ENCODE measurements around the gene PIANP. TPM values are rescaled to one million over a fixed set of nuclear protein-coding genes. Genes with fewer than 3 reads are reported as not detected.
"Not testable (repeated sequence)": the region's sequence is repeated elsewhere in the genome, so short reads cannot be mapped to it uniquely, and the experiment has no call there.

PIANP gene
- 2.4 TPM for polyA plus RNA-seq (ENCODE audit: insufficient read length)

DNA sequence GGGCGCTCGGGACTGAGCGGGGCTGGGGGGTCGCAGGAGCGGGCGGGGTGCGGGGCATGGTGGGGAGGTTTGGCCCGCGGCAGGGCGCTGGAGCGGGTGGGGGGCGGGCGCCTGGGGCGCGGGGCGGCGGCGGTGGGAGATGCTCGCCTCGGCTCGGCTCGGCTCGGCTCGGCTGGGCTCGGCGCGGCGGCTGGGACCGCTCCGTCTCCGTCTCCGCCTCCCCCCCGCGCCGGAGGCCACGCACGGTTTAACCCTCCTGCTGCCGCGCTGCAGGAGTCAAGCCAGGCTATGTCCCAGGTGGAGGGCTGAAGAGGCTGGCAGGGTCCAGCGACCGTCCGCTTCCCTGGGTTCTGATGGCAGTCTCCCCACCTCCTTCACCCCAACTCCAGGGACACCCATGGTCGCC, at the start of gene PIANP:
Gene PIANP (minus strand): TSS at position 170 of the 406 bp plus-strand sequence. CDS start 2,754 bp downstream, outside the sequence.
- peak; percentile 68 for DNase-seq

GRCh38 chr12:6748761-6749160, 48.1 kb upstream of the PIANP start:
- DNase-seq, result no peak

GRCh38 chr12:6747216-6747615, 46.6 kb upstream of the PIANP start:
- DNase-seq, result no peak

- DNase-seq, result no peak
Measured at GRCh38 chr12:6745741-6746525, 45.3 kb upstream of the PIANP start.

DNA sequence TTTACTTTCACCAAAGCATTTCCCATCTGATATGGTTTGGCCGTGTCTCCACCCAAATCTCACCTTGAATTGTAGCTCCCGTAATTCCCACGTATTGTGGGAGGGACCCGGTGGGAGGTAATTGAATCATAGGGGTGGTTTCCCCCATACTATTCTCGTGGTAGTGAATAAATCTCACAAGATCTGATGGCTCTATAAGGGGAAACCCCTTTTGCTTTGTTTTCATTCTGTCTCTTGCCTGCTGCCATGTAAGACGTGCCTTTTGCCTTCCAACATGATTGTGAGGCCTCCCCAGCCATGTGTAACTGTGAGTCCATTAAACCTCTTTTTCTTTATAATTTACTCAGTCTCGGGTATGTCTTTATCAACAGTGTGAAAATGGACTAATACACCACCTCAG, 42.7 kb upstream of the PIANP start:
- DNase-seq, result not testable (repeated sequence)

DNA sequence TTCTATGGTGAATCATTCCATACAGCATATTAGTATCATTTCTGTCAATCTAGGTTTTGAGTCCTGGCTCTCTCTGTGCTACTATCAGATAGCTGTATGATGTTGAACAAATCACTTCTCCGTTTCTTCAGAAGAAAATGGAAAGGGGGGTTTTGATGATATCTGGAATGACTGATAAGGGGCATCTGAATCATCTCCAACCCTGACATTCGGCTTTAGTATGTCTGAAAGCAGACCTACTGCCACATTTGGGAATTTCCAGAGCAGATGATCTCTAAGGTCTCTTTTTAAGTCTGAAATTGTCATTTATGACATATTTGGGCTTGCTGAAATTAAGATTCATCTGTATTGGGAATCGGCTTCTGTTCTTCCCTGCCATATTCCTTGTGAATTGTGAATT, 42.2 kb upstream of the PIANP start:
- DNase-seq, result no peak

GRCh38 chr12:6742080-6742479, 41.5 kb upstream of the PIANP start:
- DNase-seq, result not testable (repeated sequence)

- DNase-seq, result no peak
Measured at GRCh38 chr12:6736754-6737153, 36.1 kb upstream of the PIANP start.

DNA sequence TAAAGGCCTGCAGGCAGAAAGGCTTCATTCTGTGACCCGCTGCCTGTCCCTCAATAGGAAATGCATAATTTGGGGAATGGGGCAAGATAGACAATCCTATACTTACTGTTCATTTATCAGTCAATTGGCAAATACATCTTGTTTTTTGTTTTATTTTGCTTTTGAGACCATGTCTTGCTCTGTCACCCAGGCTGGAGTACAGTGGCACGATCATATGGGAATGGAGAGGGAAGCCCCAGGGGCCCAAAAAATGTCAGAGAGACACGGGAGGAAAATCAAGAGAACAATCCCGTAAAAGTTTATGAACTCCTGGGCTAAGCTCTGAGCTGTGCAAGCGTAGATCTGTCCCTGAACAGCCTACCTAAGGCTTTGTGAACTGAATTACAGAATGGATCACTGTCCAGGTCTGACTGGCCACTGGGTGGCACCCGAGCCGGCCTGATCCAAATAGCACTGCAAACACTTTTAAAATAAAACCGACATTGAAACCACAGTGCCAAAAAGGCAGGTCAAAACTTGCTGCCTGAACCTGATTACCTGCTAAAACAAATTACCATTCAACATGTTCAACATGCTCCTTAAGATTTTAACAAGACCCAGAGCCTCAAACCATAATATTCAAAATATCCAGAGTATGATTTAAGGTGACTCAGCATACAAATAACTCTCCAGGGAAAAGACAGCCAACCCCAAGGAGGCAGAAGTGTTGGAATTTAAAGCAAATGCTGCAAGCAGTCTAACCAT, 35.0 kb upstream of the PIANP start:
- no peak for DNase-seq

DNA sequence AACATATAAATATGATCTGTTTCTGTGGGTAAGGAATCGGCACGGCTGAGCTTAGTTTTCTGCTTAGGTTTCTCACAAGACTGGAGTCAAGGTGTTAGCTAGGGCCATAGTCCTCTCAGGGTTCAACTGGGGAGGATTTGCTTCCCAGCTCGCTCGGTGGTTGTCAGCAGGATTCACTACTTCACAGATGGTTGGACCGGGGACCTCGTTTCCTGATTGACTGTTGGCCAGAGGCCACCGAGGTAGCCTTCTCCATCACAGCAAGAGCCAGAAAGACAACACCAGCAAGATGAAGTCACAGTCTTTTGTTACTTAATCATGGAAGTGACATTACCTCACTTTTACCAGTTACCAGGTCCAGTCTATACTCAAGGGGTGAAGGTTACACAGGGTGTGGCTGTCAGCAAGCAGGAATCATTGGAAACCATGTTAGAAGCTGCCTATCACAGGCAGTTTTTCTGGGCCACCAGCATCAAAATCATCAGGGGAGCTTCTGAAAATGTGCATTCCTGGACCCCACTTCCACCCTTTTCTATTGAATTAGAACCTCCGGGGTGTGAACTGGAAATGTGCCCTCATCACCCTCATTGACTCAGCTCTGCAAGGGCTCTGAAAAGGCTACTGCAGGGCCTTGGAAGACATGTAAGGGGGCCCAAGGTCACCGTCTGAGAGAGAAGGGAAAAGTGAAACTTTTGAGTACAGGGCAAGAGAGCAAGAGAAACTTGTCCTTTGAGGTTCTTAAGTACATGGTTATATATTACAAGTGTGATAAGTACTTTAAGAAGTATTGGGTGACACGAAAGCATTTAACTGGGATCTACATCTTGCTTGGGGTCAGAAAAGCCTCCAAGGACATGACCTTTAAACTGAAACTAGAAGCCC, 34.1 kb upstream of the PIANP start:
- no peak for DNase-seq

DNA sequence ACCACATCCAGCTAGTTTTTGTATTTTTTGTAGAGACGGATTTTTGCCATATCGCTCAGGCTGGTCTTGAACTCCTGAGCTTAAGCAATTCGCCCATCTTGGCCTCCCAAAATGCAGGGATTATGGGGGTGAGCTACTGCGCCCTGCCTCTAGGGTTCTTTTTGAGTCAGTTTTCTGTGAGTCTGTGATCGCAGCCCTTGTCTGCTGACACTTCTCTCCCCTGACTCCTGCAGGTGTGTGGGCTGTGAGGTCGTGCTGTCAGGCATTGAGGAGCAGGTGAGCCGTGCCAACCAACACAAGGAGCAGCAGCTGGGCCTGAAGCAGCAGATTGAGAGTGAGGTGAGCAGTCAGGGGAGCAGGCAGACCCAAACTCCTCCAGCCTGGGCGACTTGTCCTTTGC, 29.6 kb upstream of the PIANP start:
- DNase-seq, result no peak

- no peak for DNase-seq
Measured at GRCh38 chr12:6729186-6729585, 28.6 kb upstream of the PIANP start.

DNA sequence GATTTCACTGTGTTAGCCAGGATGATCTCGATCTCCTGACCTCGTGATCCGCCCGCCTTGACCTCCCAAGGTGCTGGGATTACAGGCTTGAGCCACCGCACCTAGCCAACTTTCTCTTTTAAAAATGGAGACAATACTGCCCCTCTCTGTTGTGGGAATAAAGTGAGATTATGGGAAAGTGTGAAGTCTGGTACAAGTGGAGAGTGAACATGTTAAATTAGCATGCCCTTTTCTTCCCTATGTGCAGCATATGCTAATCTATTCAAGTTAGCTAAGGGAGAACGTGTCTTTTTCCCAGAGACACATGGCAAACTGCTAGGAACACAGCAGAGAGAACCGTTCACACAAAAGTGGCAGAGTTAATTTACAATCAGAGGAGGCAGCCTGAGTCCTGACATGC, 24.7 kb upstream of the PIANP start:
- no peak for DNase-seq

- peak; percentile 15 for DNase-seq
Measured at GRCh38 chr12:6724409-6724797, 23.8 kb upstream of the PIANP start.

- DNase-seq, result peak; percentile 97
Measured at GRCh38 chr12:6723607-6724408, 23.2 kb upstream of the PIANP start, which contains the start of gene COPS7A. COPS7A (plus strand) TSS chr12:6724046; CDS start chr12:6724657, 611 bp downstream.

DNA sequence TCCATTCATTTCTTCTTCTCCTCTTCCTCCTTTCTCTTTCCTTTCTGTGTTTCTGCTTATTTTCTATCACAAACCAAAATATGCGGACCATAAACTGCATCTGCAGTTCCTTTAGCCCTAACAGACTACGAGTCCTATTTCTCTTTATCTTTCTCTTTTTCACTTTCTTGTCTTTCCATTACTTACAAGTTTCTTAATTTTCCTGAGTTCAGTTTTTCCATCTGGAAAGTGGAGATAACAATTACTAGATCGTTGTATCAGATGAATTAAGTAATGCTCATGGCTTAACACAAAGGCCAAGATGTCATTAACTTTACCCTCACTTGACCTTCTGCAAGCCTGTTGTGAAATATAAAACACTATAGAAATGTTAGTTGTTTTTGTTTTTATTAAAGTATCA, 22.2 kb upstream of the PIANP start:
- no peak for DNase-seq

DNA sequence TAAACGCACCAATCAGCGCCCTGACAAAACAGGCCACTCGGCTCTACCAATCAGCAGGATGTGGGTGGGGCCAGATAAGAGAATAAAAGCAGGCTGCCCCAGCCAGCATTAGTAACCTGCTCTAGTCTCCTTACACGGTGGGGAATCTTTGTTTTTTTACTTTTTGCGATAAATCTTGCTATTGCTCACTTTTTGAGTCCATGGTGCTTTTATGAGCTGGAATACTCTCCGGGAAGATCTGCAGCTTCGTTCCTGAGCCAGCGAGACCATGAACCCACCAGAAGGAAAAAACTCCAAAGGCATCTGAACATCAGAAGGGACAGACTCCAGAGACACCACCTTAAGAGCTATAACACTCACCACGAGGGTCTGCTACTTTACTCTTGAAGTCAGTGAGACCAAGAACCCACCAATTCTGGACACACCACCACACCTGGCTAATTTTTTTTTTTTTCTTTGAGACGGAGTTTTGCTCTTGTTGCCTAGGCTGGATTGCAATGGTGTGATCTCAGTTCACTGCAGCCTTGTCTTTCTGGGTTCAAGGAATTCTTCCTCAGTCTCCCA, 16.3 kb upstream of the PIANP start:
- no peak for DNase-seq

DNA sequence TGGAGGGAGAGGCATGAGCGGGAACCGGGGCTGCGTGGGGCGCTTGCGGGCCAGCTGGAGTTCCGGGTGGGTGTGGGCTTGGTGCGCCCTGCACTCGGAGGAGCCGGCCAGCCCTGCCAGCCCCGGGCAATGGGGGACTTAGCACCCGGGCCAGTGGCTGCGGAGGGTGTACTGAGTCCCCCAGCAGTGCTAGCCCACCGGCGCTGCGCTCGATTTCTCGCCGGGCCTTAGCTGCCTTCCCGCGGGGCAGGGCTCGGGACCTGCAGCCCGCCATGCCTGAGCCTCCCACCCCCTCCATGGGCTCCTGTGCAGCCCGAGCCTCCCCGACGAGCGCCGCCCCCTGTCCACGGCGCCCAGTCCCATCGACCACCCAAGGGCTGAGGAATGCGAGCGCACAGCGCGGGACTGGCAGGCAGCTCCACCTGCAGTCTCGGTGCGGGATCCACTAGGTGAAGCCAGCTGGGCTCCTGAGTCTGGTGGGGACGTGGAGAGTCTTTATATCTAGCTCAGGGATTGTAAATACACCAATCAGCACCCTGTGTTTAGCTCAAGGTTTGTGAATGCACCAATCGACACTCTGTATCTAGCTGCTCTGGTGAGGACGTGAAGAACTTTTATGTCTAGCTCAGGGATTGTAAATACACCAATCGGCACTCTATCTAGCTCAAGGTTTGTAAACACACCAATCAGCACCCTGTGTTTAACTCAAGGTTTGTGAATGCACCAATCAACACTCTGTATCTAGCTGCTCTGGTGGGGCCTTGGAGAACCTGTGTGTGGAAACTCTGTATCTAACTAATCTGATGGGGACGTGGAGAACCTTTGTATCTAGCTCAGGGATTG, 15.6 kb upstream of the PIANP start:
- DNase-seq, result not testable (repeated sequence)

GRCh38 chr12:6708960-6709394, 8.4 kb upstream of the PIANP start:
- no peak for DNase-seq

DNA sequence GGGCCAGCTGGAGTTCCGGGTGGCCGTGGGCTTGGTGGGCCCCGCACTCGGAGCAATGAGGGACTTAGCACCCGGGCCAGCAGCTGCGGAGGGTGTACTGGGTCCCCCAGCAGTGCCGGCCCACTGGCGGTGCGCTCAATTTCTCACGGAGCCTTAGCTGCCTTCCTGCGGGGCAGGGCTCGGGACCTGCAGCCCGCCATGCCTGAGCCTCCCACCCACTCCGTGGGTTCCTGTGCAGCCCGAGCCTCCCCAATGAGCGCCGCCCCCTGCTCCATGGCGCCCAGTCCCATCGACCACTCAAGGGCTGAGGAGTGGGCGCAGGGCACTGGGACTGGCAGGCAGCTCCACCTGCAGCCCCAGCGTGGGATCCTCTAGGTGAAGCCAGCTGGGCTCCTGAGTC, 7.7 kb upstream of the PIANP start:
- DNase-seq, result not testable (repeated sequence)

- DNase-seq, result no peak
Measured at GRCh38 chr12:6703631-6704030, 3.0 kb upstream of the PIANP start.
